Measurements from ENCODE around the gene RNF207. TPM values are rescaled to one million over a fixed set of nuclear protein-coding genes. Genes with fewer than 3 reads are reported as not detected.

The RNF207 gene
- total RNA-seq, 4 donors from 2014 or later: 4.6 to 9.8 (median 9.5) TPM

- H3K27ac ChIP-seq: no peak overlapping the region
- no peak for DNase-seq (ENCODE audit: low spot score in 2 of 2)
- H3K9me3 ChIP-seq: no peaks in the 10 kb centered on the region
- H3K36me3 ChIP-seq: no peaks in the 10 kb centered on the region
- H3K4me3 ChIP-seq: no peak overlapping the region
- H3K27me3 ChIP-seq: peaks cover 61% of the 10 kb centered on the region
- peaks cover 27% of the 10 kb centered on the region for H3K4me1 ChIP-seq
- TF ChIP-seq POLR2AphosphoS5 (IDR thresholded peaks at IDR 0.05) (no peak), POLR2A (IDR thresholded peaks at IDR 0.05) (no peak), EP300 (IDR thresholded peaks at IDR 0.05) (no peak), CTCF (IDR thresholded peaks at IDR 0.05) (no peak)
- 63% methylated on average over 17 of the region's 17 CpGs for WGBS
Measured at GRCh38 chr1:6239950-6240768, 34.2 kb downstream of the RNF207 start.

GRCh38 chr1:6241107-6241886 is 35.4 kb downstream of the RNF207 start:
- peaks cover 72% of the 10 kb centered on the region for H3K27me3 ChIP-seq

GRCh38 chr1:6241887-6242740 is 36.2 kb downstream of the RNF207 start:
- WGBS: 7% methylated on average over 5 of the region's 99 CpGs
- Histone ChIP-seq H3K27me3 (peaks cover 76% of the 10 kb centered on the region), H3K4me3 (peak overlapping the region; percentile 34), H3K4me1 (peaks cover 38% of the 10 kb centered on the region), H3K27ac (no peak overlapping the region), H3K9me3 (no peaks in the 10 kb centered on the region), H3K36me3 (no peaks in the 10 kb centered on the region)
- TF ChIP-seq EP300 (IDR thresholded peaks at IDR 0.05): no peak
- TF ChIP-seq POLR2AphosphoS5 (IDR thresholded peaks at IDR 0.05): no peak
- TF ChIP-seq POLR2A (IDR thresholded peaks at IDR 0.05): no peak
- TF ChIP-seq CTCF (IDR thresholded peaks at IDR 0.05): no peak
- DNase-seq (ENCODE audit: low spot score in 2 of 2): no peak

More at GRCh38 chr1:6241107-6241886, 35.4 kb downstream of the RNF207 start:
- H3K9me3 ChIP-seq: no peaks in the 10 kb centered on the region
- peaks cover 33% of the 10 kb centered on the region for H3K4me1 ChIP-seq
- 43% methylated on average over 17 of the region's 33 CpGs for WGBS
- no peak overlapping the region for H3K4me3 ChIP-seq
- no peaks in the 10 kb centered on the region for H3K36me3 ChIP-seq
- no peak overlapping the region for H3K27ac ChIP-seq
- no peak for TF ChIP-seq CTCF (IDR thresholded peaks at IDR 0.05)
- TF ChIP-seq EP300 (IDR thresholded peaks at IDR 0.05): no peak
- no peak for TF ChIP-seq POLR2AphosphoS5 (IDR thresholded peaks at IDR 0.05)
- TF ChIP-seq POLR2A (IDR thresholded peaks at IDR 0.05): no peak
- no peak for DNase-seq (ENCODE audit: low spot score in 2 of 2)

GRCh38 chr1:6243053-6243834 is 37.3 kb downstream of the RNF207 start:
- Histone ChIP-seq H3K4me1 (peaks cover 38% of the 10 kb centered on the region), H3K27ac (no peak overlapping the region), H3K4me3 (no peak overlapping the region), H3K9me3 (no peaks in the 10 kb centered on the region), H3K27me3 (peaks cover 84% of the 10 kb centered on the region), H3K36me3 (no peaks in the 10 kb centered on the region)
- 30% methylated on average over 20 of the region's 20 CpGs for WGBS
- TF ChIP-seq EP300 (IDR thresholded peaks at IDR 0.05) (no peak), CTCF (IDR thresholded peaks at IDR 0.05) (no peak), POLR2A (IDR thresholded peaks at IDR 0.05) (no peak), POLR2AphosphoS5 (IDR thresholded peaks at IDR 0.05) (no peak)
- no peak for DNase-seq (ENCODE audit: low spot score in 2 of 2)
